H1 (cell line): ENCODE data around the gene BLOC1S3.

Experiments used
- ASH2L ChIP-seq: fragments of 200-600, 300-600 bp; sonication (generic); IDR thresholded peaks from one replicate; pipeline ENCODE4 v1.7.1; 2017; ENCODE audit warnings: low read length
- BACH1 ChIP-seq: IDR thresholded peaks from 2 replicates; pipeline ENCODE4 v1.6.1; 2012; ENCODE audit warnings: low read length, improper control_type of control experiment
- BCL11A ChIP-seq, 2 experiments: IDR thresholded peaks; one replicate each; pipeline ENCODE4 v1.6.1; 2011; ENCODE audit warnings: low read depth in 2 of 2, low read length in 2 of 2, mild to moderate bottlenecking in 2 of 2
- CEBPB ChIP-seq: IDR thresholded peaks from 2 replicates; pipeline ENCODE4 v1.6.1; 2012; ENCODE audit warnings: low read depth, low read length
- CHD1 ChIP-seq: IDR thresholded peaks from 2 replicates; pipeline ENCODE4 v1.6.1; 2012; ENCODE audit warnings: low read depth, low read length, improper control_type of control experiment
- EZH2 ChIP-seq: fragments of 200-600 bp; sonication (generic); IDR thresholded peaks from 2 replicates; pipeline ENCODE4 v1.7.1; 2012; ENCODE audit warnings: low read depth, mild to moderate bottlenecking, moderate library complexity, low read length, inconsistent platforms; ENCODE audit not compliant: severe bottlenecking
- HDAC2 ChIP-seq, 2 experiments: fragments of 300-600 bp in 1 of 2; sonication (generic) in 1 of 2; IDR thresholded peaks; 2 replicates each; pipeline ENCODE4 v1.6.1; 2011 to 2012; ENCODE audit warnings: low read depth in 2 of 2, low read length in 2 of 2, mild to moderate bottlenecking in 2 of 2, moderate library complexity in 2 of 2, borderline replicate concordance in 1 of 2, inconsistent platforms in 1 of 2
- POLR2A ChIP-seq, 2 experiments: IDR thresholded peaks; 1 replicate in 1 of 2; 2 replicates in 1 of 2; pipeline ENCODE4 v1.6.1; 2011; ENCODE audit warnings: low read depth in 2 of 2, low read length in 2 of 2, mild to moderate bottlenecking in 2 of 2; ENCODE audit errors: control extremely low read depth in 1 of 2
- RNF2 ChIP-seq: fragments of 200-900, 300-1000 bp; sonication (generic); IDR thresholded peaks from 2 replicates; pipeline ENCODE4 v1.7.1; 2016; ENCODE audit warnings: borderline replicate concordance, low read depth, mild to moderate bottlenecking, antibody characterized with exemption, low read length; ENCODE audit not compliant: poor library complexity, severe bottlenecking; ENCODE audit errors: missing control alignments
- SP1 ChIP-seq: IDR thresholded peaks from 2 replicates; pipeline ENCODE4 v1.6.1; 2011; ENCODE audit warnings: low read depth, low read length
- SUZ12 ChIP-seq: fragments of 200-600 bp; sonication (generic); IDR thresholded peaks from 2 replicates; pipeline ENCODE4 v1.6.1; 2012; ENCODE audit warnings: mild to moderate bottlenecking, inconsistent platforms, low read length, moderate library complexity, mixed read lengths
- TF ChIP-seq, protein P1 (sequence below): IDR thresholded peaks from 2 replicates; pipeline ENCODE4 v1.6.1; 2011; ENCODE audit warnings: low read length, improper control_type of control experiment
- TF ChIP-seq, protein P2 (sequence below): IDR thresholded peaks from 2 replicates; pipeline ENCODE4 v1.6.1; 2012; ENCODE audit warnings: inconsistent platforms
- TF ChIP-seq, protein P3 (sequence below), 3 experiments: IDR thresholded peaks; 1 replicate in 2 of 3; 2 replicates in 1 of 3; pipeline versions ENCODE4 v1.5.1 to v1.6.1; 2011; ENCODE audit warnings: low read length in 3 of 3, mild to moderate bottlenecking in 3 of 3, inconsistent platforms in 2 of 3, low read depth in 1 of 3, moderate library complexity in 1 of 3; ENCODE audit not compliant: insufficient read depth in 1 of 3; ENCODE audit errors: control extremely low read depth in 1 of 3

DNA sequence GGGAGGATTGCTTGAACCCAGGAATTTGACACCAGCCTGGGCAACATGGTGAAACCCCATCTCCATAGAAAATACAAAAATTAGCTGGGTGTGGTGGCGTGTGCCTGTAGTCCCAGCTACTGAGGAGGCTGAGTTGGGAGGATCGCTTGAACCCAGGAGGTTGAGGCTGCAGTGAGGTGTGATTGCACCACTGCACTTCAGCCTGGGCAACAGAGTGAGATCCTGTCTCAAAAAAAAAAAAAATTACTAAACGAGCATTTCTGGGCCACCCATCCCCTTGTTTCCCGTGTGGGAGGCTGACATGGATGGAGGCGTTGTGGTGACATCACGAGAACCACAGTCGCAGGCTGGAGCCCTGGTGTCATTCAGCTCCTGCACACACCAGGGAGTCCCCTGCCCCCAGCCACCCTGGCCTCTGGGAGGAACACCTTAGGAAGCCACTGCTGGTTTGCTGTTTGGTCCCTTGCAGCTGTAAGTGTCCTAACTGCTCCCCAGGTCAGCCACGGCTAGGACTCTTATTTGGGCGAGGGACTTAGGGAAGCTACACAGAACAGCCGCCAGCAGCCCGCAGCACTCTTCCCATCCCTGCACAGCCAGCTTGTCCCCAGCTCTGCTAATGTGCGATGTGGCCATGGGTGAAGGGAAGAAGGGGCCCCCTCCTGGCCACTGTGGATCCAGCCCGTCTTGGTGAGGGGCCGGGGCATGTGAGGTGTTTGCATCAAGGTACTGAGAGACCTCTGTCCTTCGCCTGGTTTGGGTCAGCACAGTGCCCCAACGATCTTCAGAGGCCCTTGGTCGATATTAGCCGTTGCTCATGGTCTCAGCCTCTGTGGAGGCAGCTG is 30.5 kb upstream of the BLOC1S3 start:
- TF ChIP-seq, protein P1, sequence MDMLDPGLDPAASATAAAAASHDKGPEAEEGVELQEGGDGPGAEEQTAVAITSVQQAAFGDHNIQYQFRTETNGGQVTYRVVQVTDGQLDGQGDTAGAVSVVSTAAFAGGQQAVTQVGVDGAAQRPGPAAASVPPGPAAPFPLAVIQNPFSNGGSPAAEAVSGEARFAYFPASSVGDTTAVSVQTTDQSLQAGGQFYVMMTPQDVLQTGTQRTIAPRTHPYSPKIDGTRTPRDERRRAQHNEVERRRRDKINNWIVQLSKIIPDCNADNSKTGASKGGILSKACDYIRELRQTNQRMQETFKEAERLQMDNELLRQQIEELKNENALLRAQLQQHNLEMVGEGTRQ: no peak
- no peak for TF ChIP-seq CHD1
- TF ChIP-seq POLR2A (IDR thresholded peaks at IDR 0.05; ENCODE audit: control extremely low read depth in 1 of 2, low read depth in 2 of 2, low read length in 2 of 2): no peak
- TF ChIP-seq, protein P2, sequence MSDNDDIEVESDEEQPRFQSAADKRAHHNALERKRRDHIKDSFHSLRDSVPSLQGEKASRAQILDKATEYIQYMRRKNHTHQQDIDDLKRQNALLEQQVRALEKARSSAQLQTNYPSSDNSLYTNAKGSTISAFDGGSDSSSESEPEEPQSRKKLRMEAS: no peak
- TF ChIP-seq BCL11A (IDR thresholded peaks at IDR 0.05; ENCODE audit: low read depth in 2 of 2, low read length in 2 of 2): no peak
- TF ChIP-seq, protein P3, sequence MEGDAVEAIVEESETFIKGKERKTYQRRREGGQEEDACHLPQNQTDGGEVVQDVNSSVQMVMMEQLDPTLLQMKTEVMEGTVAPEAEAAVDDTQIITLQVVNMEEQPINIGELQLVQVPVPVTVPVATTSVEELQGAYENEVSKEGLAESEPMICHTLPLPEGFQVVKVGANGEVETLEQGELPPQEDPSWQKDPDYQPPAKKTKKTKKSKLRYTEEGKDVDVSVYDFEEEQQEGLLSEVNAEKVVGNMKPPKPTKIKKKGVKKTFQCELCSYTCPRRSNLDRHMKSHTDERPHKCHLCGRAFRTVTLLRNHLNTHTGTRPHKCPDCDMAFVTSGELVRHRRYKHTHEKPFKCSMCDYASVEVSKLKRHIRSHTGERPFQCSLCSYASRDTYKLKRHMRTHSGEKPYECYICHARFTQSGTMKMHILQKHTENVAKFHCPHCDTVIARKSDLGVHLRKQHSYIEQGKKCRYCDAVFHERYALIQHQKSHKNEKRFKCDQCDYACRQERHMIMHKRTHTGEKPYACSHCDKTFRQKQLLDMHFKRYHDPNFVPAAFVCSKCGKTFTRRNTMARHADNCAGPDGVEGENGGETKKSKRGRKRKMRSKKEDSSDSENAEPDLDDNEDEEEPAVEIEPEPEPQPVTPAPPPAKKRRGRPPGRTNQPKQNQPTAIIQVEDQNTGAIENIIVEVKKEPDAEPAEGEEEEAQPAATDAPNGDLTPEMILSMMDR (IDR thresholded peaks at IDR 0.05; ENCODE audit: control extremely low read depth in 1 of 3, insufficient read depth in 1 of 3, low read depth in 1 of 3, low read length in 3 of 3): peak; percentile 41 to 67 (median 66)
- TF ChIP-seq HDAC2 (IDR thresholded peaks at IDR 0.05; ENCODE audit: borderline replicate concordance in 1 of 2, low read depth in 2 of 2, low read length in 2 of 2): no peak
- no peak for TF ChIP-seq ASH2L
- no peak for TF ChIP-seq CEBPB
- TF ChIP-seq SUZ12: no peak
- TF ChIP-seq SP1: no peak
- no peak for TF ChIP-seq EZH2
- TF ChIP-seq BACH1: no peak
- no peak for TF ChIP-seq RNF2
